IMR-90 (cell line): ENCODE results near the gene FRMPD4. TPM values are rescaled to one million over a fixed set of nuclear protein-coding genes. Genes with fewer than 3 reads are reported as not detected.

Experiments used
- ATAC-seq: fragments of 200-7000 bp; cut with Tn5 transposase; 2 replicates; pipeline ENCODE4 v1.9.1; 2020; ENCODE audit warnings: low read depth, mild to moderate bottlenecking, moderate library complexity
- BruUV-seq: library from RNA; stranded (reverse); fragments of 400-500 nt; replicated peaks from 2 replicates; lab custom pipeline; 2021; lab: Mats Ljungman, UMichigan
- CTCF ChIA-PET: fragments of 300-600 bp; formaldehyde crosslinking; extraction: SDS; loops from one replicate; lab custom pipeline; 2021; ENCODE audit warnings: antibody characterized with exemption; lab: Yijun Ruan, JAX
- POLR2A ChIA-PET: fragments of 300-600 bp; sonication (Branson Sonifier 250); formaldehyde crosslinking; loops from one replicate; lab custom pipeline; 2022; ENCODE audit warnings: antibody characterized with exemption; ENCODE audit not compliant: unreplicated experiment; lab: Charles Lee
- DNase-seq: peaks from one replicate; pipeline ENCODE4 v3.0.0; 2013
- H2AFZ ChIP-seq: replicated peaks from 2 replicates; pipeline ENCODE3; 2013; ENCODE audit warnings: low read length, mild to moderate bottlenecking; ENCODE audit not compliant: poor library complexity
- H2AK5ac ChIP-seq: 2 replicates; pipeline ENCODE4 v1.6.1; 2013; ENCODE audit warnings: low read depth, low read length, inconsistent platforms
- H2AK9ac ChIP-seq: replicated peaks from 2 replicates; pipeline ENCODE3; 2013; ENCODE audit warnings: mild to moderate bottlenecking, low read depth, low read length, moderate library complexity; ENCODE audit not compliant: poor library complexity
- H2BK120ac ChIP-seq: 2 replicates; pipeline ENCODE4 v1.6.1; 2013; ENCODE audit warnings: low read depth, low read length, inconsistent platforms
- H2BK15ac ChIP-seq: 3 replicates; pipeline ENCODE4 v1.6.1; 2013; ENCODE audit warnings: low read depth, low read length, inconsistent platforms
- H2BK20ac ChIP-seq: 2 replicates; pipeline ENCODE4 v1.6.1; 2013; ENCODE audit warnings: low read depth, mild to moderate bottlenecking, inconsistent platforms, low read length, moderate library complexity
- H2BK5ac ChIP-seq: 2 replicates; pipeline ENCODE4 v1.6.1; 2013; ENCODE audit warnings: mild to moderate bottlenecking, low read depth, low read length, inconsistent platforms; ENCODE audit not compliant: poor library complexity, severe bottlenecking
- H3K14ac ChIP-seq: replicated peaks from 2 replicates; pipeline ENCODE4 v1.6.1; 2013; ENCODE audit warnings: low read depth, low read length, inconsistent platforms
- H3K18ac ChIP-seq: 2 replicates; pipeline ENCODE4 v1.6.1; 2013; ENCODE audit warnings: low read depth, low read length, control low read depth
- H3K23ac ChIP-seq: 2 replicates; pipeline ENCODE4 v1.6.1; 2013; ENCODE audit warnings: low read depth, low read length, inconsistent platforms
- H3K27ac ChIP-seq: 2 replicates; pipeline ENCODE4 v1.5.1; 2013; ENCODE audit warnings: mild to moderate bottlenecking, control low read depth, low read length; ENCODE audit not compliant: insufficient read depth
- H3K27me3 ChIP-seq: 2 replicates; pipeline ENCODE4 v1.6.1; 2013; ENCODE audit warnings: low read length; ENCODE audit not compliant: control insufficient read depth, insufficient read depth
- H3K36me3 ChIP-seq: 2 replicates; pipeline ENCODE4 v1.6.1; 2013; ENCODE audit warnings: low read length, mixed read lengths; ENCODE audit not compliant: control insufficient read depth, insufficient read depth
- H3K4ac ChIP-seq: 2 replicates; pipeline ENCODE4 v1.6.1; 2013; ENCODE audit warnings: low read depth, low read length, inconsistent platforms
- H3K4me1 ChIP-seq: 2 replicates; pipeline ENCODE4 v1.6.1; 2013; ENCODE audit warnings: low read length, mixed read lengths; ENCODE audit not compliant: control insufficient read depth, insufficient read depth
- H3K4me2 ChIP-seq: 2 replicates; pipeline ENCODE4 v1.6.1; 2013; ENCODE audit warnings: low read depth, mild to moderate bottlenecking, control low read depth, low read length, moderate library complexity
- H3K4me3 ChIP-seq: 2 replicates; pipeline ENCODE4 v1.5.1; 2013; ENCODE audit warnings: low read depth, mild to moderate bottlenecking, control low read depth, low read length, moderate library complexity; ENCODE audit not compliant: insufficient read depth
- H3K56ac ChIP-seq: 2 replicates; pipeline ENCODE4 v1.6.1; 2013; ENCODE audit warnings: low read length, inconsistent platforms; ENCODE audit not compliant: insufficient read depth; ENCODE audit errors: extremely low read depth
- H3K79me1 ChIP-seq, 2 experiments: 2 replicates each; pipeline ENCODE4 v1.6.1; 2013; ENCODE audit warnings: low read length in 2 of 2, inconsistent platforms in 1 of 2, low read depth in 1 of 2
- H3K9ac ChIP-seq: 2 replicates; pipeline ENCODE4 v1.6.1; 2013; ENCODE audit warnings: low read depth, low read length, control low read depth
- H3K9me1 ChIP-seq: 2 replicates; pipeline ENCODE4 v1.6.1; 2013; ENCODE audit warnings: low read length, inconsistent platforms; ENCODE audit not compliant: insufficient read depth
- H3K9me3 ChIP-seq: 2 replicates; pipeline ENCODE4 v1.6.1; 2013; ENCODE audit warnings: low read length; ENCODE audit not compliant: control insufficient read depth, insufficient read depth
- H4K20me1 ChIP-seq: 2 replicates; pipeline ENCODE4 v1.6.1; 2013; ENCODE audit warnings: low read length, inconsistent platforms; ENCODE audit not compliant: insufficient read depth
- H4K5ac ChIP-seq: 2 replicates; pipeline ENCODE4 v1.6.1; 2013; ENCODE audit warnings: mild to moderate bottlenecking, low read depth, low read length, control low read depth
- H4K8ac ChIP-seq, 2 experiments: 2 replicates each; pipeline ENCODE4 v1.6.1; 2013; ENCODE audit warnings: low read depth in 2 of 2, low read length in 2 of 2, control low read depth in 1 of 2, inconsistent platforms in 1 of 2
- H4K91ac ChIP-seq: 2 replicates; pipeline ENCODE4 v1.6.1; 2013; ENCODE audit warnings: low read depth, low read length, inconsistent platforms; ENCODE audit not compliant: insufficient read depth
- BHLHE40 ChIP-seq: fragments of 150-350 bp; IDR thresholded peaks from 2 replicates; pipeline ENCODE4 v1.6.1; 2016; ENCODE audit warnings: mild to moderate bottlenecking, low read depth, low read length
- CEBPB ChIP-seq: IDR thresholded peaks from 2 replicates; pipeline ENCODE4 v1.6.1; 2012; ENCODE audit warnings: low read depth, low read length, improper control_type of control experiment
- CHD1 ChIP-seq: IDR thresholded peaks from 2 replicates; pipeline ENCODE4 v1.6.1; 2012; ENCODE audit warnings: low read depth, low read length, improper control_type of control experiment
- FOS ChIP-seq: fragments of 150-350 bp; IDR thresholded peaks from 2 replicates; pipeline ENCODE4 v1.6.1; 2016; ENCODE audit warnings: low read depth, low read length
- MAFK ChIP-seq: IDR thresholded peaks from 2 replicates; pipeline ENCODE4 v1.6.1; 2012; ENCODE audit warnings: low read depth, low read length, improper control_type of control experiment
- MAZ ChIP-seq: IDR thresholded peaks from 2 replicates; pipeline ENCODE4 v1.6.1; 2012; ENCODE audit warnings: low read depth, mild to moderate bottlenecking, low read length, improper control_type of control experiment, moderate library complexity, borderline replicate concordance
- POLR2A ChIP-seq: IDR thresholded peaks from 2 replicates; pipeline ENCODE4 v1.6.1; 2012; ENCODE audit warnings: mild to moderate bottlenecking, low read depth, low read length
- RAD21 ChIP-seq: IDR thresholded peaks from 2 replicates; pipeline ENCODE4 v1.6.1; 2012; ENCODE audit warnings: low read length, improper control_type of control experiment
- RFX5 ChIP-seq: IDR thresholded peaks from 2 replicates; pipeline ENCODE4 v1.8.0; 2012; ENCODE audit warnings: low read depth, mild to moderate bottlenecking, low read length, moderate library complexity
- WGBS, 2 experiments: methylation state at CpG; one replicate each; pipeline versions ENCODE4 v1.1.5 to v1.1.7; 2013; ENCODE audit warnings: missing lambda C conversion rate in 2 of 2; ENCODE audit not compliant: insufficient read length in 1 of 2; ENCODE audit errors: extremely low coverage in 2 of 2; 5-methylcytosine and 5-hydroxymethylcytosine counted together
- dilution Hi-C: fragments of 300-500 bp; cut with HindIII; formaldehyde crosslinking; loops from one replicate; pipeline ENCODE4 v1.14.3; 2018; ENCODE audit warnings: low sequenced_read_pairs; ENCODE audit not compliant: unreplicated experiment
- in situ Hi-C: fragments of 300-500 bp; cut with MboI; formaldehyde crosslinking; loops from 3 replicates; pipeline ENCODE4 v1.14.3; 2019; ENCODE audit warnings: low sequenced_read_pairs, inconsistent platforms, mixed read lengths
- intact Hi-C: fragments of 100-400 bp; cut with micrococcal nuclease; formaldehyde crosslinking; loops from 2 replicates; pipeline ENCODE4 v1.10.0; 2022
- polyA plus RNA-seq, 3 experiments: library from polyadenylated mRNA; depleted of rRNA; stranded (reverse); fragments of >200 nt; gene quantifications; 2 replicates each; pipeline ENCODE4 v1.2.3, GENCODE V29; 2012; ENCODE audit warnings: low replicate concordance in 1 of 3
- total RNA-seq: library from RNA; depleted of rRNA; stranded (reverse); fragments of >200 nt; gene quantifications from 2 replicates; pipeline ENCODE4 v1.2.3, GENCODE V29; 2012

Gene FRMPD4
- total and polyA plus RNA-seq, 2 of the 4 experiments (the other 2 are of a cell fraction), result 0.53 to 1.1 TPM

DNA sequence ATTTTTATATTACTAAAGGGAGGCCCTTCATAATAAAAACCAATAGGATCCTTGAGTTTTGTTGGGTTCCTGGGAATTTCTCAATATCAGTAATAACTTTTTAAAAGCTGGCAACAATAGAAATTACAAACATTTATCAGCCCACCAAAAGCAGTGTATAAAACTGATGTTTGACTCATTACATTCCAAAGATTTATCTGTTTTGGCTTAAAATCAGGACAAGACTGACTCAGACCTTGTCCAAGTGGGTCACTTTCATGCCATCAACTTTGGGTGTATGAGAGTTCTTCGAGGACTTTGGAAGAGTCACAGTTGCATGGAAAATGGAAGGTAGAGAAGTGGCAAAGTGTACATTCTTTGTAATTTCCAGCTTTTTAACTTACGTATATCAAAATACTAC, 102.8 kb downstream of the FRMPD4 start:
- no peak overlapping the region for H3K14ac ChIP-seq
- ChIA-PET CTCF (no interaction called here), POLR2A (no interaction called here)
- dilution Hi-C loops, result no loop called here
- H2AK5ac ChIP-seq, result no peak overlapping the region
- no peaks in the 10 kb centered on the region for H4K20me1 ChIP-seq
- H3K27ac ChIP-seq, result no peak overlapping the region
- H4K8ac ChIP-seq, result no peak overlapping the region
- ATAC-seq, result no peak
- no peak overlapping the region for H3K18ac ChIP-seq
- H3K4me1 ChIP-seq, result no peaks in the 10 kb centered on the region; the same call in 1 of the 2 replicates
- H2BK120ac ChIP-seq, result no peak overlapping the region
- H2BK15ac ChIP-seq, result no peak overlapping the region
- no peak overlapping the region for H2AFZ ChIP-seq
- no CpG with 5 or more reads among the region's 2 CpGs for WGBS, 2 experiments
- no peak for TF ChIP-seq RAD21
- TF ChIP-seq CEBPB, result no peak
- no peak for TF ChIP-seq RFX5
- TF ChIP-seq MAFK, result no peak
- no peak for TF ChIP-seq POLR2A
- TF ChIP-seq MAZ, result no peak
- no peak for TF ChIP-seq FOS
- no peak for TF ChIP-seq BHLHE40
- TF ChIP-seq CHD1, result no peak
- no peak overlapping the region for H3K4me3 ChIP-seq
- no peaks in the 10 kb centered on the region for H3K79me1 ChIP-seq
- H2AK9ac ChIP-seq, result no peak overlapping the region
- BruUV-seq, result no TSS peak
- H2BK5ac ChIP-seq, result no peak overlapping the region
- no peak overlapping the region for H4K91ac ChIP-seq
- intact Hi-C loops, result no loop called here
- H3K27me3 ChIP-seq, result no peaks in the 10 kb centered on the region
- H3K9me3 ChIP-seq, result no peaks in the 10 kb centered on the region
- no peak overlapping the region for H3K23ac ChIP-seq
- H3K36me3 ChIP-seq, result no peaks in the 10 kb centered on the region
- H3K9ac ChIP-seq, result no peak overlapping the region
- no peak overlapping the region for H4K5ac ChIP-seq
- peaks cover 2% of the 10 kb centered on the region; the same call in 1 of the 2 replicates for H3K9me1 ChIP-seq
- H2BK20ac ChIP-seq, result no peak overlapping the region
- peak; percentile 5 for DNase-seq
- H3K56ac ChIP-seq, result no peak overlapping the region
- H3K4ac ChIP-seq, result no peak overlapping the region
- H3K4me2 ChIP-seq, result no peak overlapping the region
- in situ Hi-C loops, result no loop called here
